Neural progenitor cell (in vitro differentiated cells): ENCODE data around the gene ZNF785.

Source experiments
- CTCF ChIP-seq: fragments of 200-600 bp; sonication (generic); IDR thresholded peaks from 2 replicates; pipeline ENCODE4 v1.5.1; 2017; ENCODE audit warnings: antibody characterized with exemption, mild to moderate bottlenecking
- EZH2 ChIP-seq: fragments of 200-600 bp; sonication (generic); IDR thresholded peaks from 2 replicates; pipeline ENCODE4 v1.6.1; 2017; ENCODE audit warnings: antibody characterized with exemption, mild to moderate bottlenecking, moderate library complexity
- EZH2phosphoT487 ChIP-seq: fragments of 200-600 bp; sonication (generic); IDR thresholded peaks from 2 replicates; pipeline ENCODE4 v1.6.1; 2017; ENCODE audit warnings: antibody characterized with exemption

GRCh38 chr16:30600929-30601328 is 15.4 kb upstream of the ZNF785 start:
- TF ChIP-seq CTCF, result no peak
- TF ChIP-seq EZH2, result no peak
- no peak for TF ChIP-seq EZH2phosphoT487
